Uterus (tissue), 2 donors: ENCODE results near the gene PTGES2.

Source experiments
- CTCF ChIP-seq, 4 experiments: fragments of 200-600 bp in 2 of 4; fragments of 450-650 bp in 2 of 4; sonication (generic) in 2 of 4; IDR thresholded peaks; one replicate each; pipeline ENCODE4 v1.5.1; 2016 to 2019; ENCODE audit warnings: antibody characterized with exemption in 4 of 4, mild to moderate bottlenecking in 2 of 4, moderate library complexity in 1 of 4
- POLR2A ChIP-seq, 2 donors: fragments of 450-650 bp; IDR thresholded peaks; one replicate each; pipeline ENCODE4 v1.6.1; 2016; ENCODE audit warnings: antibody characterized with exemption in 2 of 2, mild to moderate bottlenecking in 1 of 2, moderate library complexity in 1 of 2

GRCh38 chr9:128072144-128073021 is 55.1 kb downstream of the PTGES2 start:
- TF ChIP-seq CTCF (IDR thresholded peaks at IDR 0.05) = no peak
- TF ChIP-seq POLR2A (IDR thresholded peaks at IDR 0.05) = no peak
